ENCODE measurements around the gene MAMDC4. TPM values are rescaled to one million over a fixed set of nuclear protein-coding genes. Genes with fewer than 3 reads are reported as not detected.
A peak's percentile ranks its signal among the peaks of the same experiment; 100 is the strongest.

MAMDC4 gene
- total RNA-seq, 1 donor from 2014 or later: 3.2 TPM

GRCh38 chr9:136808806-136809158, 43.4 kb upstream of the MAMDC4 start:
- H3K4me3 ChIP-seq: peak overlapping the region; percentile 92 to 95
- peak overlapping the region; percentile 82 for H3K27ac ChIP-seq
- H3K9me3 ChIP-seq: no peaks in the 10 kb centered on the region
- intact Hi-C loops (cut with DNase I): no loop called here
- no peaks in the 10 kb centered on the region for H3K27me3 ChIP-seq
- H3K36me3 ChIP-seq: peaks cover 0 to 3% of the 10 kb centered on the region in 2 donors
- no peak for DNase-seq (ENCODE audit: extremely low spot score in 2 of 2)
- TF ChIP-seq POLR2AphosphoS5 (IDR thresholded peaks at IDR 0.05; ENCODE audit: insufficient read depth in 1 of 2, low read depth in 1 of 2) (no peak), POLR2A (IDR thresholded peaks at IDR 0.05) (no peak), CTCF (IDR thresholded peaks at IDR 0.05) (no peak)
- peaks cover 52% of the 10 kb centered on the region for H3K4me1 ChIP-seq

- H3K9me3 ChIP-seq: no peaks in the 10 kb centered on the region
- no peak for DNase-seq (ENCODE audit: extremely low spot score in 2 of 2)
- peaks cover 0 to 3% of the 10 kb centered on the region in 2 donors for H3K36me3 ChIP-seq
- H3K27me3 ChIP-seq: no peaks in the 10 kb centered on the region
- H3K4me3 ChIP-seq: no peak overlapping the region
- no peak for TF ChIP-seq POLR2AphosphoS5 (IDR thresholded peaks at IDR 0.05; ENCODE audit: insufficient read depth in 1 of 2, low read depth in 1 of 2)
- TF ChIP-seq POLR2A (IDR thresholded peaks at IDR 0.05): no peak
- H3K4me1 ChIP-seq: peaks cover 23% of the 10 kb centered on the region
- H3K27ac ChIP-seq: no peak overlapping the region
- intact Hi-C loops (cut with DNase I): no loop called here
These were observed 37.3 kb upstream of the MAMDC4 start for GRCh38 chr9:136814725-136815421.

GRCh38 chr9:136815422-136815782, 36.7 kb upstream of the MAMDC4 start:
- no peaks in the 10 kb centered on the region for H3K27me3 ChIP-seq
- peaks cover 18% of the 10 kb centered on the region for H3K4me1 ChIP-seq
- no peak overlapping the region for H3K4me3 ChIP-seq
- H3K36me3 ChIP-seq: peaks cover 0 to 3% of the 10 kb centered on the region in 2 donors
- no peak for DNase-seq (ENCODE audit: extremely low spot score in 2 of 2)
- H3K9me3 ChIP-seq: no peaks in the 10 kb centered on the region
- intact Hi-C loops (cut with DNase I): no loop called here
- no peak overlapping the region for H3K27ac ChIP-seq
- no peak for TF ChIP-seq POLR2A (IDR thresholded peaks at IDR 0.05)
- no peak for TF ChIP-seq POLR2AphosphoS5 (IDR thresholded peaks at IDR 0.05; ENCODE audit: insufficient read depth in 1 of 2, low read depth in 1 of 2)
- no peak for TF ChIP-seq CTCF (IDR thresholded peaks at IDR 0.05)

GRCh38 chr9:136820971-136821825, 30.9 kb upstream of the MAMDC4 start:
- H3K9me3 ChIP-seq: no peaks in the 10 kb centered on the region
- TF ChIP-seq CTCF (IDR thresholded peaks at IDR 0.05): no peak
- no peak for TF ChIP-seq POLR2AphosphoS5 (IDR thresholded peaks at IDR 0.05; ENCODE audit: insufficient read depth in 1 of 2, low read depth in 1 of 2)
- TF ChIP-seq POLR2A (IDR thresholded peaks at IDR 0.05): no peak
- H3K36me3 ChIP-seq: peaks cover 0 to 15% of the 10 kb centered on the region in 2 donors
- peaks cover 18% of the 10 kb centered on the region for H3K4me1 ChIP-seq
- no peaks in the 10 kb centered on the region for H3K27me3 ChIP-seq
- H3K27ac ChIP-seq: no peak overlapping the region
- intact Hi-C loops (cut with DNase I): loop anchor here (2.0 kb wide), 1 partner anchor 34 kb away; no protein-coding TSS in a partner anchor
- H3K4me3 ChIP-seq: peak overlapping the region; percentile 33 to 47
- DNase-seq (ENCODE audit: extremely low spot score in 2 of 2): no peak

GRCh38 chr9:136821826-136822544, 30.2 kb upstream of the MAMDC4 start:
- peaks cover 0 to 19% of the 10 kb centered on the region in 2 donors for H3K36me3 ChIP-seq
- intact Hi-C loops (cut with DNase I): loop anchor here (2.0 kb wide), 1 partner anchor 33 kb away; no protein-coding TSS in a partner anchor
- DNase-seq (ENCODE audit: extremely low spot score in 2 of 2): no peak
- TF ChIP-seq POLR2AphosphoS5 (IDR thresholded peaks at IDR 0.05; ENCODE audit: insufficient read depth in 1 of 2, low read depth in 1 of 2) (no peak), POLR2A (IDR thresholded peaks at IDR 0.05) (no peak), CTCF (IDR thresholded peaks at IDR 0.05) (no peak)
- peaks cover 18% of the 10 kb centered on the region for H3K4me1 ChIP-seq
- H3K9me3 ChIP-seq: no peaks in the 10 kb centered on the region
- H3K4me3 ChIP-seq: peak overlapping the region; percentile 33 to 47
- no peak overlapping the region for H3K27ac ChIP-seq
- no peaks in the 10 kb centered on the region for H3K27me3 ChIP-seq
